Measurements from ENCODE around the gene PDE11A. TPM values are rescaled to one million over a fixed set of nuclear protein-coding genes. Genes with fewer than 3 reads are reported as not detected.

Gene PDE11A
- total RNA-seq, 4 donors from 2014 or later, result 0.82 to 16.2 (median 4.3) TPM

- no peaks in the 10 kb centered on the region for H3K4me1 ChIP-seq
- H3K27me3 ChIP-seq, result no peaks in the 10 kb centered on the region
- H3K4me3 ChIP-seq, result no peak overlapping the region
- in situ Hi-C loops (cut with MboI; ENCODE audit: low sequenced_read_pairs in 4 of 4), result no loop called here
- H3K27ac ChIP-seq, result no peak overlapping the region
- ATAC-seq (no peak), DNase-seq (no peak)
- intact Hi-C loops (cut with DNase I; ENCODE audit: low total_unique reads), result no loop called here
- H3K36me3 ChIP-seq, result no peaks in the 10 kb centered on the region
- no peaks in the 10 kb centered on the region for H3K9me3 ChIP-seq
- TF ChIP-seq POLR2A (IDR thresholded peaks at IDR 0.05), result no peak
- no peak for TF ChIP-seq CTCF (IDR thresholded peaks at IDR 0.05 in 4 of 5, conservative IDR thresholded peaks at IDR 0.05 in 1 of 5)
These were observed 83.3 kb downstream of the PDE11A start for GRCh38 chr2:177989029-177989885.

DNA sequence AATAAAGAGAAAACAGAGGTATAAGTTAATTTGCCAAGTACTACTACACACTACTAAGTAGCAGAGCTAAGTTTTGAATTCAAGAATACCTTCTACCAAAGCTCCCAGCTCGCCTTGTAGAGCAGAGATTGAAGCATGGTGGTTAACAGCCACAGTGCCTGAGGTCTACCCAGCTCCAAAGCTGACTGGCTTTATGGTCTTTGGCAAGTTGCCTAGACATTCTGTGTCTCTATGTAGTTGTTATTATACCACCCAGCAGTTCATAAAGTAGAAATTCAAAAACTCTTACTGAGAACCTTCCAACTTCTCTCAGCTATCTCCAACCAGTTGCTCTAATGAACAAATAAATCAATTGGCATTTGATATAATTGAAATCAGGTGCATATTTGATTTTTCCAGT lies 87.8 kb downstream of the PDE11A start:
- H3K4me1 ChIP-seq, result no peaks in the 10 kb centered on the region
- H3K27ac ChIP-seq, result no peak overlapping the region
- intact Hi-C loops (cut with DNase I; ENCODE audit: low total_unique reads), result no loop called here
- H3K9me3 ChIP-seq, result no peaks in the 10 kb centered on the region
- H3K27me3 ChIP-seq, result no peaks in the 10 kb centered on the region
- ATAC-seq, result no peak
- TF ChIP-seq POLR2A (IDR thresholded peaks at IDR 0.05) (no peak), CTCF (IDR thresholded peaks at IDR 0.05 in 4 of 5, conservative IDR thresholded peaks at IDR 0.05 in 1 of 5) (no peak)
- H3K36me3 ChIP-seq, result no peaks in the 10 kb centered on the region
- H3K4me3 ChIP-seq, result no peak overlapping the region
- no peak for DNase-seq
- in situ Hi-C loops (cut with MboI; ENCODE audit: low sequenced_read_pairs in 4 of 4), result no loop called here

- peak in 1 of 2 donors; percentile 16 for DNase-seq
- Histone ChIP-seq H3K27ac (no peak overlapping the region), H3K9me3 (no peaks in the 10 kb centered on the region), H3K4me3 (no peak overlapping the region), H3K27me3 (no peaks in the 10 kb centered on the region), H3K4me1 (no peaks in the 10 kb centered on the region), H3K36me3 (no peaks in the 10 kb centered on the region)
- TF ChIP-seq POLR2A (IDR thresholded peaks at IDR 0.05), result no peak
- TF ChIP-seq CTCF (IDR thresholded peaks at IDR 0.05 in 4 of 5, conservative IDR thresholded peaks at IDR 0.05 in 1 of 5), result peak; percentile 30 to 70 (median 36)
- peak in 1 of 2 donors; percentile 70 for ATAC-seq
- in situ Hi-C loops (cut with MboI; ENCODE audit: low sequenced_read_pairs in 4 of 4) (no loop called here), intact Hi-C loops (cut with DNase I; ENCODE audit: low total_unique reads) (no loop called here)
These were observed 89.3 kb downstream of the PDE11A start for GRCh38 chr2:177983183-177983788.

DNA sequence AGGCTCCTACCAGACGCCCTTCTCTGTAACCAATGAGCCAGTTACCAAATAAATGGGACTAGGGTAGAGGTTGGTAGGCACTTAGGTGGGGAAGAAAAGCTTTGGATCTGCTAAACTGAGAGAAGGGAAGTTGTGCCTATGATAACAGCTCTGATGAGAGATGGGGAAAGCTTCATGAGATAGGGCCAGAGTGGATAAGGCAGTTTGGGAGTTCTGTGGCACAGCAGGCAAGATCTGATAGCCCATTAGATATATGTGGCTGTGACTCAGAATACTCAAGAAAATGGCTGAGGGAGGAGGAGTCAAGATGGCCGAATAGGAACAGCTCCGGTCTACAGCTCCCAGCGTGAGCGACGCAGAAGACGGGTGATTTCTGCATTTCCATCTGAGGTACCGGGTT lies 99.8 kb downstream of the PDE11A start:
- Histone ChIP-seq H3K9me3 (no peaks in the 10 kb centered on the region), H3K4me3 (no peak overlapping the region), H3K27me3 (no peaks in the 10 kb centered on the region), H3K4me1 (no peaks in the 10 kb centered on the region), H3K27ac (no peak overlapping the region), H3K36me3 (no peaks in the 10 kb centered on the region)
- in situ Hi-C loops (cut with MboI; ENCODE audit: low sequenced_read_pairs in 4 of 4) (no loop called here), intact Hi-C loops (cut with DNase I; ENCODE audit: low total_unique reads) (no loop called here)
- ATAC-seq, result no peak
- TF ChIP-seq POLR2A (IDR thresholded peaks at IDR 0.05), result no peak
- TF ChIP-seq CTCF (IDR thresholded peaks at IDR 0.05 in 4 of 5, conservative IDR thresholded peaks at IDR 0.05 in 1 of 5), result no peak
- DNase-seq, result no peak
